HCT116 (cell line): Measurements from ENCODE around the gene TMSB4X. TPM values are rescaled to one million over a fixed set of nuclear protein-coding genes. Genes with fewer than 3 reads are reported as not detected.

Experiments used
- ATAC-seq: fragments of 200-7000 bp; cut with Tn5 transposase; 2 replicates; pipeline ENCODE4 v1.9.1; 2020; ENCODE audit warnings: mild to moderate bottlenecking, moderate library complexity
- BruUV-seq: library from RNA; stranded (reverse); fragments of 400-500 nt; replicated peaks from 2 replicates; lab custom pipeline; 2021; lab: Mats Ljungman, UMichigan
- CTCF ChIA-PET: fragments of 300-600 bp; sonication (Branson Sonifier 250); formaldehyde crosslinking; loops from one replicate; lab custom pipeline; 2021; ENCODE audit warnings: antibody characterized with exemption; lab: Charles Lee
- POLR2A ChIA-PET: fragments of 300-600, 350-600 bp; sonication (Branson Sonifier 250); formaldehyde crosslinking; loops from one replicate; lab custom pipeline; 2021; ENCODE audit warnings: antibody characterized with exemption; lab: Charles Lee
- RAD21 ChIA-PET, 2 experiments: fragments of 300-600 bp; sonication (Branson Sonifier 250); formaldehyde crosslinking; loops; one replicate each; lab custom pipeline; 2023; ENCODE audit warnings: low total read pairs in 2 of 2; ENCODE audit not compliant: uncharacterized antibody in 2 of 2, unreplicated experiment in 2 of 2, low non-redundant PET in 1 of 2; lab: Charles Lee
- DNase-seq: peaks from one replicate; pipeline ENCODE4 v3.0.0-alpha.2; 2010; ENCODE audit warnings: low read depth, low spot score
- H2AFZ ChIP-seq: fragments of 200-600 bp; shearing (Covaris generic), sonication (generic); 2 replicates; pipeline ENCODE4 v1.6.1; 2017; ENCODE audit warnings: low read depth, mixed run types, mixed read lengths, antibody characterized with exemption, low read length; ENCODE audit not compliant: poor library complexity, severe bottlenecking
- H3K27ac ChIP-seq: 2 replicates; pipeline ENCODE4 v1.5.1; 2012; ENCODE audit warnings: low read depth, low read length
- H3K27me3 ChIP-seq: fragments of 200-600 bp; sonication (generic); 2 replicates; pipeline ENCODE4 v1.6.1; 2016; ENCODE audit warnings: mixed run types, low read length, mixed read lengths; ENCODE audit not compliant: insufficient read depth
- H3K36me3 ChIP-seq, 2 experiments: fragments of 200-500 bp in 1 of 2; fragments of 200-600 bp in 1 of 2; sonication (Bioruptor generic) in 1 of 2; sonication (generic) in 1 of 2; 2 replicates each; pipeline versions ENCODE4 v1.5.1 to v1.6.1; 2014 to 2016; ENCODE audit warnings: low read length in 2 of 2, inconsistent platforms in 1 of 2, mixed read lengths in 1 of 2, mixed run types in 1 of 2; ENCODE audit not compliant: insufficient read depth in 2 of 2, control insufficient read depth in 1 of 2
- H3K4me1 ChIP-seq, 2 experiments: fragments of 200-600 bp in 1 of 2; sonication (generic) in 1 of 2; 2 replicates each; pipeline versions ENCODE4 v1.5.1 to v1.6.1; 2012 to 2017; ENCODE audit warnings: low read length in 2 of 2, inconsistent platforms in 1 of 2, mild to moderate bottlenecking in 1 of 2, mixed read lengths in 1 of 2, mixed run types in 1 of 2, moderate library complexity in 1 of 2; ENCODE audit not compliant: insufficient read depth in 2 of 2, control insufficient read depth in 1 of 2
- H3K4me2 ChIP-seq: fragments of 200-600 bp; sonication (generic); 2 replicates; pipeline ENCODE4 v1.6.1; 2017; ENCODE audit warnings: mixed run types, low read length, mixed read lengths
- H3K4me3 ChIP-seq, 2 experiments: fragments of 200-600 bp in 1 of 2; sonication (generic) in 1 of 2; replicated peaks in 1 of 2; 2 replicates each; pipeline ENCODE4 v1.5.1; 2011 to 2016; ENCODE audit warnings: low read length in 2 of 2, control low read depth in 1 of 2, low read depth in 1 of 2, mild to moderate bottlenecking in 1 of 2, mixed read lengths in 1 of 2, mixed run types in 1 of 2
- H3K79me2 ChIP-seq: fragments of 200-600 bp; sonication (generic); 2 replicates; pipeline ENCODE4 v1.6.1; 2017; ENCODE audit warnings: mild to moderate bottlenecking, mixed run types, low read length, moderate library complexity, mixed read lengths; ENCODE audit not compliant: insufficient read depth
- H3K9ac ChIP-seq: fragments of 200-600 bp; sonication (generic); 2 replicates; pipeline ENCODE4 v1.6.1; 2016; ENCODE audit warnings: low read length, mixed read lengths
- H3K9me2 ChIP-seq: fragments of 200-600 bp; sonication (generic), shearing (Covaris generic); 2 replicates; pipeline ENCODE4 v1.6.1; 2017; ENCODE audit warnings: mixed run types, mild to moderate bottlenecking, moderate library complexity; ENCODE audit not compliant: insufficient read depth
- H3K9me3 ChIP-seq, 2 experiments: fragments of 200-500 bp in 1 of 2; fragments of 200-600 bp in 1 of 2; sonication (Bioruptor generic) in 1 of 2; sonication (generic) in 1 of 2; 2 replicates each; pipeline ENCODE4 v1.6.1; 2014 to 2017; ENCODE audit warnings: low read length in 2 of 2, mixed read lengths in 2 of 2, inconsistent platforms in 1 of 2, low read depth in 1 of 2, mild to moderate bottlenecking in 1 of 2, mixed run types in 1 of 2, moderate library complexity in 1 of 2; ENCODE audit not compliant: control insufficient read depth in 1 of 2, insufficient read depth in 1 of 2
- H4K20me1 ChIP-seq: fragments of 200-600 bp; sonication (generic), shearing (Covaris generic); 2 replicates; pipeline ENCODE4 v1.6.1; 2017; ENCODE audit warnings: mixed run types, mild to moderate bottlenecking, moderate library complexity; ENCODE audit not compliant: insufficient read depth
- ATF3 ChIP-seq: IDR thresholded peaks from 2 replicates; pipeline ENCODE4 v1.6.1; 2012
- CBX3 ChIP-seq: IDR thresholded peaks from 2 replicates; pipeline ENCODE4 v1.6.1; 2012; ENCODE audit warnings: low read depth
- CEBPB ChIP-seq: IDR thresholded peaks from 2 replicates; pipeline ENCODE4 v1.6.1; 2012; ENCODE audit warnings: low read depth
- EGR1 ChIP-seq: IDR thresholded peaks from 2 replicates; pipeline ENCODE4 v1.6.1; 2012; ENCODE audit warnings: low read depth
- FOSL1 ChIP-seq: IDR thresholded peaks from 2 replicates; pipeline ENCODE4 v1.6.1; 2012; ENCODE audit warnings: low read depth
- JUND ChIP-seq: IDR thresholded peaks from 2 replicates; pipeline ENCODE4 v1.6.1; 2012
- MAX ChIP-seq: IDR thresholded peaks from 2 replicates; pipeline ENCODE4 v1.6.1; 2012
- POLR2A ChIP-seq: IDR thresholded peaks from 2 replicates; pipeline ENCODE4 v1.7.0; 2011; ENCODE audit warnings: borderline replicate concordance; ENCODE audit not compliant: insufficient read depth, insufficient read length; ENCODE audit errors: extremely low read depth
- POLR2AphosphoS5 ChIP-seq: IDR thresholded peaks from 2 replicates; pipeline ENCODE4 v1.6.1; 2011; ENCODE audit warnings: mild to moderate bottlenecking, low read depth, low read length, moderate library complexity
- RAD21 ChIP-seq: IDR thresholded peaks from 2 replicates; pipeline ENCODE4 v1.6.1; 2012; ENCODE audit warnings: low read depth, mild to moderate bottlenecking
- SIN3A ChIP-seq: IDR thresholded peaks from 2 replicates; pipeline ENCODE4 v1.6.1; 2012; ENCODE audit warnings: low read depth
- SP1 ChIP-seq: IDR thresholded peaks from 2 replicates; pipeline ENCODE4 v1.6.1; 2012; ENCODE audit warnings: low read depth
- SRF ChIP-seq: IDR thresholded peaks from 2 replicates; pipeline ENCODE4 v1.6.1; 2012; ENCODE audit warnings: low read depth
- TCF7L2 ChIP-seq: IDR thresholded peaks from 2 replicates; pipeline ENCODE4 v1.7.0; 2011; ENCODE audit warnings: borderline replicate concordance, inconsistent platforms; ENCODE audit not compliant: insufficient read depth, insufficient read length; ENCODE audit errors: extremely low read depth
- YY1 ChIP-seq: IDR thresholded peaks from 2 replicates; pipeline ENCODE4 v1.6.1; 2011; ENCODE audit warnings: low read length, low read depth, moderate library complexity, mild to moderate bottlenecking; ENCODE audit not compliant: insufficient replicate concordance; ENCODE audit errors: extremely low read depth
- ZNF274 ChIP-seq: fragments of 200-500 bp; sonication (Bioruptor generic); IDR thresholded peaks from 2 replicates; pipeline ENCODE4 v1.6.1; 2014; ENCODE audit warnings: mild to moderate bottlenecking, low read depth, low read length, inconsistent platforms
- intact Hi-C: fragments of 100-400 bp; cut with micrococcal nuclease; formaldehyde crosslinking; loops from 2 replicates; pipeline ENCODE4 v1.10.0; 2022
- total RNA-seq: library from RNA; stranded (reverse); gene quantifications from one replicate; pipeline ENCODE4 v1.2.1, GENCODE V29; 2021; ENCODE audit not compliant: unreplicated experiment
- TF ChIP-seq, protein P1 (sequence below), 3 experiments: fragments of 200-600 bp in 1 of 3; sonication (generic) in 1 of 3; IDR thresholded peaks in 2 of 3; conservative IDR thresholded peaks in 1 of 3; 2 replicates each; pipeline ENCODE4 v1.5.1; 2012 to 2017; ENCODE audit warnings: low read depth in 2 of 3, low read length in 2 of 3, antibody characterized with exemption in 1 of 3, borderline replicate concordance in 1 of 3, control low read depth in 1 of 3, mild to moderate bottlenecking in 1 of 3, mixed read lengths in 1 of 3, mixed run types in 1 of 3, moderate library complexity in 1 of 3; ENCODE audit not compliant: insufficient read depth in 1 of 3
- TF ChIP-seq, protein P2 (sequence below): IDR thresholded peaks from 2 replicates; pipeline ENCODE4 v1.6.1; 2012; ENCODE audit warnings: low read depth

The TMSB4X gene
- total RNA-seq, 1 experiment from 2014 or later, result 407 TPM

DNA sequence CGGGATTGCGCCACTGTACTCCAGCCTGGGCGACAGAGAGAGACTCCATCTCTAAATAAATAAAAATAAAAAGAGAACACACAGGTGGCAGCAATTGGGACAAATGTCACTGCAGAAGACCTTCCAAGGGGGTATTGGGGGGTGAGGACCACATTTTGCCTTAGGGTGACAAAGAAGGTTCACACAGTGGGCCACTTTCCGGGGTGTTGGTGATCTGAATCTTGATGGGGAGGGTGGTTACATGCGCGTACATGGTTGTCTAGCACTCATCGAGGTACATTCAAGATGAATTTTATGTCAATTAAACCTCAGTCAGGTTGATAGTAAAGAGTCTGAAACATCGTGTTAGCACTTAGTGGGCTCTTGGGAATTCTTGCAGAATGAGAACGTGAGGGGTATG, 20.5 kb upstream of the TMSB4X start:
- no peaks in the 10 kb centered on the region for H3K36me3 ChIP-seq
- BruUV-seq, result no TSS peak

More for the DNA sequence above, 20.5 kb upstream of the TMSB4X start:
- intact Hi-C loops, result loop anchor here (10.0 kb wide), 1 partner anchor 1080 kb away; no protein-coding TSS in a partner anchor
- Histone ChIP-seq H3K27me3 (no peaks in the 10 kb centered on the region), H3K4me2 (no peak overlapping the region), H3K9me2 (no peaks in the 10 kb centered on the region), H4K20me1 (no peaks in the 10 kb centered on the region), H3K4me1 (peaks cover 14 to 18% of the 10 kb centered on the region in 2 experiments), H3K79me2 (no peaks in the 10 kb centered on the region), H3K9me3 (no peaks in the 10 kb centered on the region)
- ChIA-PET RAD21 (no interaction called here), CTCF (no interaction called here)
- no peak for ATAC-seq
- no peak for DNase-seq
- TF ChIP-seq CEBPB, result no peak
- no peak for TF ChIP-seq ZNF274
- TF ChIP-seq, protein P1, sequence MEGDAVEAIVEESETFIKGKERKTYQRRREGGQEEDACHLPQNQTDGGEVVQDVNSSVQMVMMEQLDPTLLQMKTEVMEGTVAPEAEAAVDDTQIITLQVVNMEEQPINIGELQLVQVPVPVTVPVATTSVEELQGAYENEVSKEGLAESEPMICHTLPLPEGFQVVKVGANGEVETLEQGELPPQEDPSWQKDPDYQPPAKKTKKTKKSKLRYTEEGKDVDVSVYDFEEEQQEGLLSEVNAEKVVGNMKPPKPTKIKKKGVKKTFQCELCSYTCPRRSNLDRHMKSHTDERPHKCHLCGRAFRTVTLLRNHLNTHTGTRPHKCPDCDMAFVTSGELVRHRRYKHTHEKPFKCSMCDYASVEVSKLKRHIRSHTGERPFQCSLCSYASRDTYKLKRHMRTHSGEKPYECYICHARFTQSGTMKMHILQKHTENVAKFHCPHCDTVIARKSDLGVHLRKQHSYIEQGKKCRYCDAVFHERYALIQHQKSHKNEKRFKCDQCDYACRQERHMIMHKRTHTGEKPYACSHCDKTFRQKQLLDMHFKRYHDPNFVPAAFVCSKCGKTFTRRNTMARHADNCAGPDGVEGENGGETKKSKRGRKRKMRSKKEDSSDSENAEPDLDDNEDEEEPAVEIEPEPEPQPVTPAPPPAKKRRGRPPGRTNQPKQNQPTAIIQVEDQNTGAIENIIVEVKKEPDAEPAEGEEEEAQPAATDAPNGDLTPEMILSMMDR (IDR thresholded peaks at IDR 0.05 in 2 of 3, conservative IDR thresholded peaks at IDR 0.05 in 1 of 3; ENCODE audit: borderline replicate concordance in 1 of 3, insufficient read depth in 1 of 3, low read depth in 2 of 3, low read length in 2 of 3), result no peak
- TF ChIP-seq, protein P2, sequence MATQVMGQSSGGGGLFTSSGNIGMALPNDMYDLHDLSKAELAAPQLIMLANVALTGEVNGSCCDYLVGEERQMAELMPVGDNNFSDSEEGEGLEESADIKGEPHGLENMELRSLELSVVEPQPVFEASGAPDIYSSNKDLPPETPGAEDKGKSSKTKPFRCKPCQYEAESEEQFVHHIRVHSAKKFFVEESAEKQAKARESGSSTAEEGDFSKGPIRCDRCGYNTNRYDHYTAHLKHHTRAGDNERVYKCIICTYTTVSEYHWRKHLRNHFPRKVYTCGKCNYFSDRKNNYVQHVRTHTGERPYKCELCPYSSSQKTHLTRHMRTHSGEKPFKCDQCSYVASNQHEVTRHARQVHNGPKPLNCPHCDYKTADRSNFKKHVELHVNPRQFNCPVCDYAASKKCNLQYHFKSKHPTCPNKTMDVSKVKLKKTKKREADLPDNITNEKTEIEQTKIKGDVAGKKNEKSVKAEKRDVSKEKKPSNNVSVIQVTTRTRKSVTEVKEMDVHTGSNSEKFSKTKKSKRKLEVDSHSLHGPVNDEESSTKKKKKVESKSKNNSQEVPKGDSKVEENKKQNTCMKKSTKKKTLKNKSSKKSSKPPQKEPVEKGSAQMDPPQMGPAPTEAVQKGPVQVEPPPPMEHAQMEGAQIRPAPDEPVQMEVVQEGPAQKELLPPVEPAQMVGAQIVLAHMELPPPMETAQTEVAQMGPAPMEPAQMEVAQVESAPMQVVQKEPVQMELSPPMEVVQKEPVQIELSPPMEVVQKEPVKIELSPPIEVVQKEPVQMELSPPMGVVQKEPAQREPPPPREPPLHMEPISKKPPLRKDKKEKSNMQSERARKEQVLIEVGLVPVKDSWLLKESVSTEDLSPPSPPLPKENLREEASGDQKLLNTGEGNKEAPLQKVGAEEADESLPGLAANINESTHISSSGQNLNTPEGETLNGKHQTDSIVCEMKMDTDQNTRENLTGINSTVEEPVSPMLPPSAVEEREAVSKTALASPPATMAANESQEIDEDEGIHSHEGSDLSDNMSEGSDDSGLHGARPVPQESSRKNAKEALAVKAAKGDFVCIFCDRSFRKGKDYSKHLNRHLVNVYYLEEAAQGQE, result no peak
- TF ChIP-seq MAX, result no peak
- no peak for TF ChIP-seq TCF7L2
- TF ChIP-seq SRF, result no peak
- TF ChIP-seq EGR1, result no peak
- no peak for TF ChIP-seq POLR2AphosphoS5
- no peak for TF ChIP-seq POLR2A
- no peak for TF ChIP-seq SP1
- no peak for TF ChIP-seq YY1
- no peak for TF ChIP-seq SIN3A
- TF ChIP-seq FOSL1, result no peak
- TF ChIP-seq CBX3, result no peak
- no peak for TF ChIP-seq ATF3
- TF ChIP-seq JUND, result no peak
- no peak for TF ChIP-seq RAD21
- TF ChIP-seq, all 23 proteins: peak for 0
- POLR2A ChIA-PET, result no interaction called here
- Histone ChIP-seq H3K9ac (no peak overlapping the region), H3K27ac (no peak overlapping the region), H2AFZ (no peak overlapping the region), H3K4me3 (no peak overlapping the region)
